Gastroesophageal sphincter (tissue), 3 donors: ENCODE results near the gene BMERB1.

ENCODE experiments used
- CTCF ChIP-seq, 4 experiments: fragments of 200-600 bp in 2 of 4; fragments of 450-650 bp in 2 of 4; sonication (generic) in 1 of 4; IDR thresholded peaks; one replicate each; pipeline ENCODE4 v1.5.1; 2017 to 2019; ENCODE audit warnings: antibody characterized with exemption in 4 of 4, mild to moderate bottlenecking in 2 of 4, moderate library complexity in 2 of 4
- EP300 ChIP-seq: sonication (generic); formaldehyde crosslinking; IDR thresholded peaks from one replicate; pipeline ENCODE4 v1.6.1; 2017; ENCODE audit warnings: antibody characterized with exemption, mild to moderate bottlenecking
- POLR2AphosphoS5 ChIP-seq: sonication (generic); formaldehyde crosslinking; IDR thresholded peaks from one replicate; pipeline ENCODE4 v1.6.1; 2017; ENCODE audit warnings: antibody characterized with exemption

- TF ChIP-seq POLR2AphosphoS5 (peak; percentile 78), CTCF (IDR thresholded peaks at IDR 0.05) (no peak), EP300 (no peak)
Measured at GRCh38 chr16:15523939-15524338, 89.6 kb downstream of the BMERB1 start.
